Cortex of kidney (tissue), 1 donor: ENCODE results near the gene MAPK10.
"Not testable (repeated sequence)": the region's sequence is repeated elsewhere in the genome, so short reads cannot be mapped to it uniquely, and the experiment has no call there.

Experiments
- DNase-seq: peaks from one replicate; lab custom pipeline; 2025; lab: John Stamatoyannopoulos, UW

MAPK10 gene

DNA sequence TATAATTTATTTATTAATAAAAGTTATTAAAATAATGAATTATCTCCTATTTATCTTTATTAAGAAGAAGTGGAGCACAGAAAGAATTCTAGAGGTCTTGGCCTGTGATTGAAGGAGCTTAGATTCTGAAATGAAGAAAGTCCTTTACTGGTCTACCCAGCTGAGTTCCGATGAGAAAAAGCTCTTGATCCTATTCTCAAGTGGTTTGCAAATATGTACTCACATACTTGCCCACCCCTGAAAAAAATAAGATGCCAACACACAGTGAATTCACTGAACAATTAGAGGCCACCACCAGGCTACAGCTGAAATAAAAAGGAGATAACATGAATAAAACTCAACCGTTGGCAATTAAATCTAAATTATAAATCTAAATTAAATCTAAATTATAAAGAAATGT, 253.4 kb downstream of the MAPK10 start:
- no peak for DNase-seq

DNA sequence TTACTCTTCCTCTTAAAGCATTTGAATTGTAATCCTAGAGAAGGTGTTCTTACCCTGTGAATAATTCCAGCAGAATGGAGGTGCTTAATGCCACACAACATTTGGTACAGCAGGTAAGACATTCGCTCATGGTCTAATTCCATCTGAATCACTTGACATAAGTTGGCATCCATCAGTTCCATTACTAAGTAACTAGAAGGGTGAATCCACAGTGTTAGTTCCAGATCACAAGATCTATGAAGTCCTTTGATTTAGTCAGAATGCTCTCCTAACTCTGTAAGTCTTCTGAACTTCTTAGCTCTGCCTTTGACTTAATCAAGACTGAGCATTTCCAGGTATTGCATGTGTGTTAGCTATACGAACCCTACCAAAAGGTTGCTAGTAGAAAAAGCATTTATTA, 258.0 kb downstream of the MAPK10 start:
- DNase-seq: no peak

DNA sequence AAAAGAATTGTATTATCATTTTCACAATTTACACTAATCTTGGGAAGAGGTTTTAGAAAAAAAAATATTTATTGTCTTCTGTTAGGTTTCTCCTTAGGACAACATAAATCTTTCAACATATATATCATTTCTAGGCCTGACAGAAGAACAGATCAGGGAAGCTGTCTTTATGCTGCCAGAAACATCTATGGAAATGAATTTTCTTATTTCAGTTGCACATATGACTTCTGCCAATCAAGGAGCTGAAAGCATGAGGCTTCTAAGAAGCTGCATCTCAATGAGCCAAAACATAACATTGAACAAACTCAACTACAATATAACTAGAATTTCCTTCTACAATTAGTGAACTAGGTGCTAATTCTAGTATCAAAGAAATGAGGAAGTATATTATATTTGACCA, 258.4 kb downstream of the MAPK10 start:
- DNase-seq: no peak

GRCh38 chr4:86100539-86101215, 259.2 kb downstream of the MAPK10 start:
- DNase-seq: no peak

- no peak for DNase-seq
These were observed 260.5 kb downstream of the MAPK10 start for GRCh38 chr4:86099348-86099747.

GRCh38 chr4:86098691-86099090, 261.2 kb downstream of the MAPK10 start:
- no peak for DNase-seq

DNA sequence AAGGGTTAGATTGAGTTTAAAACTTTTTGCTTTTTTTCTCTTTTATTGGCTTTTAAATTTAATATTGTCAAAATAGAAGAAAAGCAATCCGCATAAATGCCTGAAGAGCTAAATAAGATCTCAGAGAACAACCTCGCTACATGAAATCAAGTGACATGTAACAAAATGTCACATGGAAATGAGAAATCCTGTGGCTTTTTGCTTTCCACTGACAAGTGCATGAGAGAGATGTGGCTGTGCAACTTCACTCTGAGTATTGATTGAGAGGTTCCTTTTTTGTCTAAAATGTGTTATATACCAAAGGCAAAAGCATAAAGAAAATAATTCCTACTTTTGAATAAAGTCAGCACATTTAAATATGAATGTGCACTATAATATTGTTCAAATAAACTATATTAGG, 263.5 kb downstream of the MAPK10 start:
- DNase-seq: no peak

GRCh38 chr4:86092684-86093083, 267.2 kb downstream of the MAPK10 start:
- no peak for DNase-seq

DNA sequence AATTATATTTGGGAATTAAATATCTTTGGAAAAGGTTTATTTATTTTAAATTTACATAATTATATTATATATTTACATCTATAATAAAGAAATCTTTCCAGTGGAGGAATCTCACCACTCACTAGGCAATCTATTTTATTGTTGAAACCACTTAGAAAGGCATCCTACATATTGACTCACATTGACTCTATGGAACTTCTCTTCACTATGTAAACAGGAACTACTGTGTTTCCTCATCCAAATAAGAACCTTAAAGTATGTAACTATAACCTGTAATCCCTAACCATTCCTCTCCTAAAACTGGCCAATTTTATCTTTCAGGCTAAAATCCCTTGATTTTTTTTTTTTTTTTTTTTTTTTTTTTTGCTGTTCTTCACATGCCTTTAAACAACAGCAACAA, 268.7 kb downstream of the MAPK10 start:
- no peak for DNase-seq

DNA sequence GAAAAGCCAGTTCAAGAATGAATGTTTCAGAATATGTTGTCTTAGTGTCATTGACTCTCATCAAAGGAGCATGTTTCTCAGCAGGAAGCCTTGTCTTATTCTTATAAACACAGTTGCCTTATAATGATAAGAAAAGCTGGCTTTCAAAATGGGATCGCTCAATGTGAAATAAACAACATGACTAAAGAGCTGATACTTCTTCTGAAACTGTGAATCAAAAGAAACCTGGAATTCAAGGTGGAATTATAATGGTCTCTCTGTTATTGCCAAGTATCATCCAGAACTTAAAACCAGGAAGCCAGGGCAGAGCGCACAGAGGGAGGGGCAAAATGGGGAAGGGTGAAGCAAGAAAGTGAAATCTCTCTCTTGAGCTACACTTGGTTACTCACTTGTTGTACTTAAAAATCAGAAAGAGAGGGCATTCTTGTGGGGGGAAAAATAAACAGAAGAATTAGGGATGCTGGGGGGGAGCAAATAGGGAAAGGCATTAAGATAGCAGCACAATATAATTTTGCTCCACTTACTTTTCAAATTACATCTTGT, 270.0 kb downstream of the MAPK10 start:
- DNase-seq: no peak

DNA sequence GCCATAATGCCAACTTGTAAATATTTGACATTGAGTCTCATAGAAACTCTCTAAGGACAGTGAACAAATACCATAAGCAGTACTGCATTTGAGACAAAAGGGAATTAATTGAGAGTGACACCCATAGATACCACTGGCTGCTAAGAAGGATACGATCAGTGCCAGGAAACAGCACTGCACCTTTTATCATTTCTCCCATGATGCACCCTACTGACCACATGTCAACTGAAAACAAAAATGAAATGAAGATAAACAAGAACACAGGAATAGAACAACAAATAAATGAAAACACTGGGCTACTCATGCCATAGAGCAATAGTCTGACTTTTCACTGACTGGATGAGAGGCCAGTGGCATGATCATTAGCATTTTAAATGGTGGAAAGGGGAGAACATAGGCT, 270.8 kb downstream of the MAPK10 start:
- no peak for DNase-seq

- DNase-seq: not testable (repeated sequence)
These were observed 284.1 kb downstream of the MAPK10 start for GRCh38 chr4:86075796-86076195.

GRCh38 chr4:86060341-86060740, 299.5 kb downstream of the MAPK10 start:
- DNase-seq: no peak

DNA sequence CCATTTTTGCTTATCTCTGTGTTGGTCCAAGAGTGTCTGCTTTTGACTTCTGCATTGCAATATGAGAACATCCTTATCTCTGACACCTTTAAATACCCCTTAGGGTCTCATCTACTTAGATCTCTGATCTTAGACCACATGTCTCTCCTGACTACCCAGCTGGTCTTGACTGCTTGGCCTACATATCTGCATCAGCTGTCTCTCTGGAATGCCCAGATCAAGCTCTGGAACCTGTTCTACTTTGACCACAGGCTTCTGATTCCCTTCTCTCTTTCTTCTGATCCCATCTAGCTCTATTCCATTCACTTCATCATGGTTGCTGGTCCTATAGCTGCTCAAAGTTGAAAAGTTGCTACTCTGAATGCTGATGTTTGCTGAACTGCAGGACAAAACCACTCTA, 301.2 kb downstream of the MAPK10 start:
- no peak for DNase-seq

DNA sequence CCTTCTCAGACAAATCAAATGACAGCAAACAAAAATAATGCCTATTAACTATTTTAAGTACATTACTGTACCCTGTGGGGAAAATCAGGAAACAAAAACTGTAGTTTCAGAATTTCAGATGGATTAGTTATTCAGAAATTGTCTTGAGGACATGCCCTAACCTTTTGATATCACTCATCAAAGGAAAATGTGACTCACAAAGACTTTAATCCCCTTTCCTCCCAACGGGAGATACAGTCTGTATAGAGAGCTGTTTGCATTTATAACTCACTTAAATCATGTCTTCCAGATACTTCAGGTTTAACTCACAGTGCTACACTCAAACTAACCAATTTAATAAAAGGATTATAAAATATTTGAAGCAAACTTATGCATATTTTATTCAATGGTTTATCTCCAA, 304.0 kb downstream of the MAPK10 start:
- no peak for DNase-seq

- no peak for DNase-seq
These were observed 305.4 kb downstream of the MAPK10 start for GRCh38 chr4:86054286-86055032.

DNA sequence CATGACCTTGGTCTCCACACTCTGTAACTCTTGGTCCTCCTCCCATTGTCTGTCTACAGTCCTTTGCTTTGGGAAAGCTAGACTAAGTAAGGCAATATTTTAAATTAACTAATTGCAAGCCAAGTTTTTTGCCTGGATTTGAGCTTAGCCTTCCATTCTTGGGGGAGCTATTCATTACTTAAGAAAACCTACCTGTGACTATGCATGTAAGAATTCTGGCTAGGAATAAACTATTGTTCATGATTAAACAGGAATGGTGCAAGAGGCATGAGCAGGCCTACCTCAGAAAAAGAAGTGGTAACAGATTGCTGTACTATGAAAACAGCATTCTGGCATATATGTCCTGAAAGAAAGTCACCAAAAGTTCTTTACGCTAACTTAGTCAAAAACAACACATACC, 309.4 kb downstream of the MAPK10 start:
- DNase-seq: no peak

DNA sequence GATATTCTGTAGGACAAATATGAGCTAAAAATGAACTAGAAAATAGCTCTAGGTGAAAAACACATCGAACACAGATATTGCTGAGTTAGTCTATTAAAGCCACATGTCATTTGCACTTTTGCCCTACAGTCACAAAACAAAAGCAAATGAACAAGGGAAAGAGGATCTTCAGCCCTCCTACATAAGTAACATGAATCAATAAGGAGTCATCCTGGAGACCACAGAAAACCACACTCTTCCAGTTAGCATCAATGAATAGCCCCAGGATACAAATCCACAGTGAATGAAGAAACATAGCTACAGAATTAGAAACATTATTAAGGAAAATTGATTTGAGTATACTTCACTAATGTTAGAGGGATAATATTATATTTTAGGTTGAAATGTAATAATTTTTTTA, 311.4 kb downstream of the MAPK10 start:
- DNase-seq: no peak

DNA sequence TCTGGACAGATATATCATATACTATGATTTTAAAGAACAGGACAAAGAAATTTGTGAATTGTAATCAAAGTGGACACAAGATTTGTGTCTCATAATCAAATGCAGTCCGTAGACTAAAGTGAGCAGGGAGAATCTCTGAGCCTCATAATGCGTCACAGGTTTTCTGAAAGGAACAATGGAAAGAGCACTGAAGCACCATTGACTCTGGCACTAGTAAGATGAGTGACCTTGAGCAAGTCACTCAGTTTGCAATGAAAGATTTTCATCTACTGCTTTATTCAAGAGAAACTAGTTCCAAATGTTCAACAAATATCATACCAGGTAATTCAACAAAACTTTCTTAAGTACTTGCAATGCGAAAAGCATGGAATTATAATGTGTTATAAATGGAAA, 315.3 kb downstream of the MAPK10 start:
- no peak for DNase-seq

GRCh38 chr4:86043755-86044592, 315.9 kb downstream of the MAPK10 start:
- no peak for DNase-seq

GRCh38 chr4:86038037-86038436, 321.8 kb downstream of the MAPK10 start:
- DNase-seq: no peak

DNA sequence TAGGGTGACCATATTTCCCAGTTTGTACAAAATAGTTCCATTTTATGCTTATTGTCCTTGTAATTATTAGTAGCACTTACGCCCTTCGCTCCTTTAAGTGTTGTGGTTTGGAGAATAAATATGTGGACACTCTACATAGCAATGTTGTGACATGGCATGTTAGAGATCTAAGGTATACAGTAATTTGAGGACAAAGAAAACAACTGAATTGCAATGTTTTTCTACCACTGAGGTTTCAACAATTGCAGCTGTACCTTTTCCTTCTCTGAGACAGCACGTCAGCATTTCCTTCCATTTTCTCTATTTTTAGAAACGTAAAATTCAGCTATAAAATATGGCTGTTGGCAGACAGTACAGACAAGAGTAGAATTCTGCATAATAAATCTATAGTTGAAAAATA, 323.1 kb downstream of the MAPK10 start:
- DNase-seq: no peak

DNA sequence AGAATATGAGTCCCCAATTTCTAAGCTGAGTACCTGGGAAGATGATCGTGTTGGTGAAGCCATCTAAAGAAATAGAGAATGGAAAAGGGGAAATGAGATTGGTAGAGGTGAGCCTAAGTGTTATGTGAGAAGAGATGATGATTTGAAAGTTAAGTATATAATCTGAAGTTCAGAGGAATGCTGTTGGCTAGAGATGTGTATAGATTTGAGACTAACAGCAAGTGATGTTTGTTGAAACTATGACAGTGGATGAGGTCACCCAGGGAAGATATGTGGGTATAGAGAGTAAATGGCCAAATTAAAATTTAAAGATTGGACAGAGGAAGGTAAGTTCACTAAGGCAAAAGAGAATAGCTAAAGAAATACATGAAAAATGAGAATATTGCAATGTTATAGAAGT, 324.2 kb downstream of the MAPK10 start:
- DNase-seq: no peak
